Measurements from ENCODE around the gene KRTAP1-4. TPM values are rescaled to one million over a fixed set of nuclear protein-coding genes. Genes with fewer than 3 reads are reported as not detected.
"Not testable (repeated sequence)": the region's sequence is repeated elsewhere in the genome, so short reads cannot be mapped to it uniquely, and the experiment has no call there.

Gene KRTAP1-4
- total RNA-seq, 1 experiment from 2014 or later, result not detected

- no peak for DNase-seq (ENCODE audit: low read depth)
- in situ Hi-C loops (cut with HindIII; ENCODE audit: low pct_unique_long_range_greater_than_20kb, low sequenced_read_pairs), result no loop called here
Measured at GRCh38 chr17:41013181-41013580, 16.8 kb downstream of the KRTAP1-4 start.

GRCh38 chr17:41012326-41013120 is 17.5 kb downstream of the KRTAP1-4 start:
- no peak for DNase-seq (ENCODE audit: low read depth)
- in situ Hi-C loops (cut with HindIII; ENCODE audit: low pct_unique_long_range_greater_than_20kb, low sequenced_read_pairs), result no loop called here

GRCh38 chr17:41010441-41010840 is 19.6 kb downstream of the KRTAP1-4 start:
- no peak for DNase-seq (ENCODE audit: low read depth)

GRCh38 chr17:41009936-41010335 is 20.1 kb downstream of the KRTAP1-4 start:
- in situ Hi-C loops (cut with HindIII; ENCODE audit: low pct_unique_long_range_greater_than_20kb, low sequenced_read_pairs), result no loop called here
- no peak for DNase-seq (ENCODE audit: low read depth)

More at GRCh38 chr17:41010441-41010840, 19.6 kb downstream of the KRTAP1-4 start:
- in situ Hi-C loops (cut with HindIII; ENCODE audit: low pct_unique_long_range_greater_than_20kb, low sequenced_read_pairs), result no loop called here

- DNase-seq (ENCODE audit: low read depth), result no peak
- in situ Hi-C loops (cut with HindIII; ENCODE audit: low pct_unique_long_range_greater_than_20kb, low sequenced_read_pairs), result no loop called here
Measured at GRCh38 chr17:41009301-41009760, 20.7 kb downstream of the KRTAP1-4 start.

GRCh38 chr17:41008811-41009210 is 21.2 kb downstream of the KRTAP1-4 start, which contains the start of gene KRTAP3-1:
KRTAP3-1 (minus strand) TSS chr17:41009128; CDS start chr17:41009074, 54 bp downstream.
- no peak for DNase-seq (ENCODE audit: low read depth)
- in situ Hi-C loops (cut with HindIII; ENCODE audit: low pct_unique_long_range_greater_than_20kb, low sequenced_read_pairs), result no loop called here

- no peak for DNase-seq (ENCODE audit: low read depth)
- in situ Hi-C loops (cut with HindIII; ENCODE audit: low pct_unique_long_range_greater_than_20kb, low sequenced_read_pairs), result no loop called here
Measured at GRCh38 chr17:41004397-41004796, 25.6 kb downstream of the KRTAP1-4 start.

- DNase-seq (ENCODE audit: low read depth), result no peak
- in situ Hi-C loops (cut with HindIII; ENCODE audit: low pct_unique_long_range_greater_than_20kb, low sequenced_read_pairs), result no loop called here
Measured at GRCh38 chr17:41003926-41004325, 26.1 kb downstream of the KRTAP1-4 start.

GRCh38 chr17:41002814-41003213 is 27.2 kb downstream of the KRTAP1-4 start:
- in situ Hi-C loops (cut with HindIII; ENCODE audit: low pct_unique_long_range_greater_than_20kb, low sequenced_read_pairs), result no loop called here

GRCh38 chr17:41001795-41002194 is 28.2 kb downstream of the KRTAP1-4 start:
- DNase-seq (ENCODE audit: low read depth), result no peak
- in situ Hi-C loops (cut with HindIII; ENCODE audit: low pct_unique_long_range_greater_than_20kb, low sequenced_read_pairs), result no loop called here

More at GRCh38 chr17:41002814-41003213, 27.2 kb downstream of the KRTAP1-4 start:
- DNase-seq (ENCODE audit: low read depth), result no peak

GRCh38 chr17:40999563-40999962 is 30.4 kb downstream of the KRTAP1-4 start, which contains the start of gene KRTAP3-2:
KRTAP3-2 (minus strand) TSS chr17:40999906; CDS start chr17:40999853, 53 bp downstream.
- in situ Hi-C loops (cut with HindIII; ENCODE audit: low pct_unique_long_range_greater_than_20kb, low sequenced_read_pairs); DNase-seq (ENCODE audit: low read depth): not testable (repeated sequence)

- in situ Hi-C loops (cut with HindIII; ENCODE audit: low pct_unique_long_range_greater_than_20kb, low sequenced_read_pairs), result no loop called here
- no peak for DNase-seq (ENCODE audit: low read depth)
Measured at GRCh38 chr17:40997361-40997760, 32.6 kb downstream of the KRTAP1-4 start.

- in situ Hi-C loops (cut with HindIII; ENCODE audit: low pct_unique_long_range_greater_than_20kb, low sequenced_read_pairs), result no loop called here
- DNase-seq (ENCODE audit: low read depth), result no peak
Measured at GRCh38 chr17:40996829-40997228, 33.2 kb downstream of the KRTAP1-4 start.

GRCh38 chr17:40995116-40995515 is 34.9 kb downstream of the KRTAP1-4 start:
- in situ Hi-C loops (cut with HindIII; ENCODE audit: low pct_unique_long_range_greater_than_20kb, low sequenced_read_pairs), result no loop called here
- no peak for DNase-seq (ENCODE audit: low read depth)

- in situ Hi-C loops (cut with HindIII; ENCODE audit: low pct_unique_long_range_greater_than_20kb, low sequenced_read_pairs), result no loop called here
- DNase-seq (ENCODE audit: low read depth), result no peak
Measured at GRCh38 chr17:40993839-40994238, 36.2 kb downstream of the KRTAP1-4 start, which contains the start of gene KRTAP3-3. KRTAP3-3 (minus strand) TSS chr17:40994164; CDS start chr17:40994097, 67 bp downstream.

- no peak for DNase-seq (ENCODE audit: low read depth)
- in situ Hi-C loops (cut with HindIII; ENCODE audit: low pct_unique_long_range_greater_than_20kb, low sequenced_read_pairs), result no loop called here
Measured at GRCh38 chr17:40993084-40993483, 36.9 kb downstream of the KRTAP1-4 start.

- no peak for DNase-seq (ENCODE audit: low read depth)
- in situ Hi-C loops (cut with HindIII; ENCODE audit: low pct_unique_long_range_greater_than_20kb, low sequenced_read_pairs), result no loop called here
Measured at GRCh38 chr17:40992666-40993065, 37.3 kb downstream of the KRTAP1-4 start.

GRCh38 chr17:40986920-40987319 is 43.1 kb downstream of the KRTAP1-4 start:
- DNase-seq (ENCODE audit: low read depth), result no peak
- in situ Hi-C loops (cut with HindIII; ENCODE audit: low pct_unique_long_range_greater_than_20kb, low sequenced_read_pairs), result no loop called here

- DNase-seq (ENCODE audit: low read depth), result no peak
- in situ Hi-C loops (cut with HindIII; ENCODE audit: low pct_unique_long_range_greater_than_20kb, low sequenced_read_pairs), result no loop called here
Measured at GRCh38 chr17:40984226-40984625, 45.8 kb downstream of the KRTAP1-4 start, which contains the start of gene KRT40. KRT40 (minus strand) TSS chr17:40984326; CDS start chr17:40984273, 53 bp downstream.
